Right lobe of liver (tissue), 4 donors: ENCODE results near the gene C20orf173.

Experiments
- CTCF ChIP-seq, 4 donors: fragments of 200-600 bp in 3 of 4; fragments of 450-650 bp in 1 of 4; IDR thresholded peaks; one replicate each; pipeline versions ENCODE4 v1.5.1 to v1.8.0; 2016 to 2022; ENCODE audit warnings: antibody characterized with exemption in 4 of 4, mild to moderate bottlenecking in 2 of 4
- POLR2A ChIP-seq: fragments of 450-650 bp; IDR thresholded peaks from one replicate; pipeline ENCODE4 v1.6.1; 2017; ENCODE audit warnings: antibody characterized with exemption, mild to moderate bottlenecking
- donor health status: DM: no; HTN: no; CAD: no.
- donor health status: DM: no; HTN: no; CAD: no.
- donor health status: DM: no; HTN: yes; CAD: no.

DNA sequence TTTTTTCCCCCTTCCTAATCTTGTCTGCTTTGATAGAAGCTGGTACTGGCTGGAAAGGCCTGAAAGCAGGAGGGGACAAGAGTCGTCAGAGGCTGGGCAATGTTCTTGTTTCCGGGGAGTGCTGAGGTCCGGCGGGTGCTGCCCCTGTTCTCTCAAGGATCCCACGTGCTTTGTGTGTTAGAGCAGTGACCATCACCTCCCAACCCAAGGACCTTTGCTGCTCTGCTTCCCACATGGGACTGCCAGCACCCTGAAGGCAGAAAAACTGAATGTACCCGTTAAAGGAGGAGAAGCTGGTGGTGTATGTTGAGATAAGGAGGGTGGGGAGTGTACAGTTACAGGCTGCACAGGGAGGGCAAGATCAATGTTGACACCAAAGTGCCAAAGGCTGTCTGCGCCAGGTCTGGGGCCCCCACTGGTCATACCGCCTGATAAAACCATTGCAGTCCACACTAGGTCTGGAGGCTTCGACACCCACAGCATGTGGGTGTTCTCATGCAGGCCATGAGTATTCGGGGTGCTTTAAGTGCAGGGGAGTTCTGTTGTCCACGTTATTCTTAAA is 15.0 kb downstream of the C20orf173 start:
- TF ChIP-seq CTCF (IDR thresholded peaks at IDR 0.05) (no peak), POLR2A (no peak)
